AG10803 (cell line): Measurements from ENCODE around the gene SPATS1.

ENCODE experiments used
- DNase-seq: peaks from one replicate; pipeline ENCODE4 v3.0.0; 2010; ENCODE audit warnings: low read depth
- H3K4me3 ChIP-seq: 2 replicates; pipeline ENCODE4 v1.5.1; 2011; ENCODE audit warnings: mild to moderate bottlenecking, low read length, control low read depth
- CTCF ChIP-seq: conservative IDR thresholded peaks from 2 replicates; pipeline ENCODE4 v1.5.1; 2011; ENCODE audit warnings: mild to moderate bottlenecking, low read length, control low read depth, inconsistent platforms

Gene SPATS1

GRCh38 chr6:44342489-44342888 is at the start of gene SPATS1:
Gene SPATS1 (plus strand): TSS chr6:44342650. CDS start chr6:44343096, 446 bp downstream.
- no peak within 1 kb of the TSS for H3K4me3 ChIP-seq
- DNase-seq, result no peak
- no peak for TF ChIP-seq CTCF

GRCh38 chr6:44292661-44293365 is 49.6 kb upstream of the SPATS1 start:
- no peak for TF ChIP-seq CTCF
- DNase-seq, result no peak
- H3K4me3 ChIP-seq, result no peak overlapping the region

GRCh38 chr6:44294832-44295791 is 47.3 kb upstream of the SPATS1 start:
- TF ChIP-seq CTCF, result no peak
- no peak for DNase-seq
- H3K4me3 ChIP-seq, result no peak overlapping the region

GRCh38 chr6:44297063-44298038 is 45.1 kb upstream of the SPATS1 start:
- peak overlapping the region; percentile 35 for H3K4me3 ChIP-seq
- DNase-seq, result peak; percentile 22

GRCh38 chr6:44298055-44298803 is 44.2 kb upstream of the SPATS1 start:
- no peak overlapping the region for H3K4me3 ChIP-seq

More at GRCh38 chr6:44297063-44298038, 45.1 kb upstream of the SPATS1 start:
- TF ChIP-seq CTCF, result no peak

More at GRCh38 chr6:44298055-44298803, 44.2 kb upstream of the SPATS1 start:
- no peak for DNase-seq
- TF ChIP-seq CTCF, result no peak
